Hepatocyte (in vitro differentiated cells): Measurements from ENCODE around the gene DLEC1. TPM values are rescaled to one million over a fixed set of nuclear protein-coding genes. Genes with fewer than 3 reads are reported as not detected.

Experiments
- DNase-seq: peaks from one replicate; pipeline ENCODE4 v3.0.0-alpha.2; 2016; ENCODE audit warnings: low spot score
- H2AFZ ChIP-seq: fragments of 200-600 bp; sonication (generic); 2 replicates; pipeline ENCODE4 v1.6.0; 2016; ENCODE audit warnings: antibody characterized with exemption, mild to moderate bottlenecking
- H3K27ac ChIP-seq: fragments of 200-600 bp; sonication (generic); 2 replicates; pipeline ENCODE4 v1.5.1; 2016; ENCODE audit warnings: mild to moderate bottlenecking
- H3K27me3 ChIP-seq: fragments of 200-600 bp; sonication (generic); 2 replicates; pipeline ENCODE4 v1.6.1; 2016
- H3K36me3 ChIP-seq: fragments of 200-600 bp; sonication (generic); replicated peaks from 2 replicates; pipeline ENCODE4 v1.5.1; 2016; ENCODE audit warnings: low read depth; ENCODE audit not compliant: insufficient read depth
- H3K4me1 ChIP-seq: fragments of 200-600 bp; sonication (generic); 2 replicates; pipeline ENCODE4 v1.5.1; 2016; ENCODE audit warnings: mild to moderate bottlenecking, moderate library complexity; ENCODE audit not compliant: insufficient read depth
- H3K4me2 ChIP-seq: fragments of 200-600 bp; sonication (generic); 2 replicates; pipeline ENCODE4 v1.6.0; 2016
- H3K4me3 ChIP-seq: fragments of 200-600 bp; sonication (generic); 2 replicates; pipeline ENCODE4 v1.5.1; 2016; ENCODE audit warnings: mild to moderate bottlenecking
- H3K79me2 ChIP-seq: fragments of 200-600 bp; sonication (generic); 2 replicates; pipeline ENCODE4 v1.6.0; 2017; ENCODE audit warnings: mild to moderate bottlenecking
- H3K9me2 ChIP-seq: fragments of 200-600 bp; sonication (generic); replicated peaks from 2 replicates; pipeline ENCODE4 v1.6.0; 2017; ENCODE audit warnings: mild to moderate bottlenecking; ENCODE audit not compliant: insufficient read depth
- H3K9me3 ChIP-seq: fragments of 200-600 bp; sonication (generic); 2 replicates; pipeline ENCODE4 v1.5.1; 2016; ENCODE audit warnings: low read depth, mild to moderate bottlenecking
- H4K20me1 ChIP-seq: fragments of 200-600 bp; sonication (generic); 2 replicates; pipeline ENCODE4 v1.6.0; 2016; ENCODE audit warnings: mild to moderate bottlenecking; ENCODE audit not compliant: insufficient read depth, poor library complexity, severe bottlenecking
- CTCF ChIP-seq: fragments of 200-600 bp; sonication (generic); IDR thresholded peaks from 2 replicates; pipeline ENCODE4 v1.5.1; 2016; ENCODE audit warnings: antibody characterized with exemption, mild to moderate bottlenecking; ENCODE audit not compliant: poor library complexity
- EZH2 ChIP-seq: fragments of 200-600 bp; sonication (generic); IDR thresholded peaks from 2 replicates; pipeline ENCODE4 v1.6.1; 2016; ENCODE audit warnings: antibody characterized with exemption, mild to moderate bottlenecking, borderline replicate concordance
- EZH2phosphoT487 ChIP-seq: fragments of 200-600 bp; sonication (generic); IDR thresholded peaks from one replicate; pipeline ENCODE4 v1.6.1; 2018; ENCODE audit warnings: antibody characterized with exemption, mild to moderate bottlenecking, low read depth, moderate library complexity; ENCODE audit not compliant: unreplicated experiment, severe bottlenecking
- WGBS: methylation state at CpG from one replicate; pipeline ENCODE4 v1.1.6; 2016; ENCODE audit warnings: low lambda C conversion rate; ENCODE audit errors: missing lambda C conversion rate; 5-methylcytosine and 5-hydroxymethylcytosine counted together
- polyA plus RNA-seq: library from polyadenylated mRNA; unstranded; fragments of >200 nt; fragmentation: Nextera tagmentation; extraction: Ambion mirVana; gene quantifications from 2 replicates; pipeline ENCODE4 v1.2.1, GENCODE V29; 2016
- total RNA-seq: library from RNA; depleted of rRNA; stranded (reverse); fragments of >200 nt; gene quantifications from 2 replicates; pipeline ENCODE4 v1.2.3, GENCODE V29; 2014

Gene DLEC1
- total and polyA plus RNA-seq, 2 experiments from 2014 or later, result 0.23 to 1.5 TPM

GRCh38 chr3:38040401-38040800 is 1.4 kb downstream of the DLEC1 start:
- H3K4me2 ChIP-seq, result peak overlapping the region; percentile 95
- no peaks in the 10 kb centered on the region for H3K36me3 ChIP-seq
- TF ChIP-seq EZH2, result no peak
- TF ChIP-seq EZH2phosphoT487, result no peak
- TF ChIP-seq CTCF, result no peak
- peaks cover 9% of the 10 kb centered on the region for H3K4me1 ChIP-seq
- no peak overlapping the region for H3K27ac ChIP-seq
- H3K79me2 ChIP-seq, result no peaks in the 10 kb centered on the region
- no peaks in the 10 kb centered on the region for H4K20me1 ChIP-seq
- no peak overlapping the region for H3K4me3 ChIP-seq
- 89% methylated on average over 5 of the region's 5 CpGs for WGBS
- peaks cover 4% of the 10 kb centered on the region for H3K27me3 ChIP-seq
- no peak overlapping the region for H2AFZ ChIP-seq
- H3K9me2 ChIP-seq, result no peaks in the 10 kb centered on the region
- no peaks in the 10 kb centered on the region for H3K9me3 ChIP-seq
- no peak for DNase-seq

GRCh38 chr3:38043486-38043885 is 4.5 kb downstream of the DLEC1 start:
- no peak for TF ChIP-seq EZH2
- no peak for TF ChIP-seq CTCF
- no peak for TF ChIP-seq EZH2phosphoT487
- 90% methylated on average over 4 of the region's 4 CpGs for WGBS

GRCh38 chr3:38046027-38046426 is 7.0 kb downstream of the DLEC1 start:
- WGBS, result 88% methylated on average over 4 of the region's 4 CpGs
- no peak for DNase-seq
- no peaks in the 10 kb centered on the region for H3K27me3 ChIP-seq

More at GRCh38 chr3:38043486-38043885, 4.5 kb downstream of the DLEC1 start:
- H3K36me3 ChIP-seq, result no peaks in the 10 kb centered on the region
- no peak overlapping the region for H3K27ac ChIP-seq
- DNase-seq, result no peak
- peaks cover 4% of the 10 kb centered on the region for H3K27me3 ChIP-seq
- no peak overlapping the region for H3K4me3 ChIP-seq
- H3K9me2 ChIP-seq, result no peaks in the 10 kb centered on the region
- no peaks in the 10 kb centered on the region for H4K20me1 ChIP-seq
- peaks cover 9% of the 10 kb centered on the region for H3K4me1 ChIP-seq
- H3K9me3 ChIP-seq, result no peaks in the 10 kb centered on the region
- no peaks in the 10 kb centered on the region for H3K79me2 ChIP-seq
- no peak overlapping the region for H2AFZ ChIP-seq
- no peak overlapping the region for H3K4me2 ChIP-seq

More at GRCh38 chr3:38046027-38046426, 7.0 kb downstream of the DLEC1 start:
- H3K27ac ChIP-seq, result no peak overlapping the region
- no peaks in the 10 kb centered on the region for H3K79me2 ChIP-seq
- H3K4me2 ChIP-seq, result no peak overlapping the region
- no peak overlapping the region for H3K4me3 ChIP-seq
- H3K9me3 ChIP-seq, result no peaks in the 10 kb centered on the region
- no peaks in the 10 kb centered on the region for H3K9me2 ChIP-seq
- H2AFZ ChIP-seq, result no peak overlapping the region
- TF ChIP-seq CTCF (no peak), EZH2 (no peak), EZH2phosphoT487 (no peak)
- no peaks in the 10 kb centered on the region for H3K4me1 ChIP-seq
- H3K36me3 ChIP-seq, result no peaks in the 10 kb centered on the region
- H4K20me1 ChIP-seq, result no peaks in the 10 kb centered on the region
